Brain microvascular endothelial cell (primary cell): ENCODE data around the gene LSAMP.

ENCODE experiments used
- DNase-seq: peaks from one replicate; pipeline ENCODE4 v3.0.0-alpha.2; 2020
- H3K27ac ChIP-seq: fragments of 250-450 bp; sonication (Bioruptor Pico); 2 replicates; pipeline ENCODE4 v1.5.1; 2020; ENCODE audit warnings: mild to moderate bottlenecking, moderate library complexity
- H3K27me3 ChIP-seq: fragments of 250-450 bp; sonication (Bioruptor Pico); replicated peaks from 2 replicates; pipeline ENCODE4 v1.5.1; 2020; ENCODE audit warnings: mild to moderate bottlenecking
- H3K36me3 ChIP-seq: fragments of 250-450 bp; sonication (Bioruptor Pico); replicated peaks from 2 replicates; pipeline ENCODE4 v1.5.1; 2020; ENCODE audit warnings: mild to moderate bottlenecking
- H3K4me3 ChIP-seq: 2 replicates; pipeline ENCODE4 v1.5.1; 2011; ENCODE audit warnings: low read depth, mild to moderate bottlenecking, control low read depth, low read length, moderate library complexity
- CTCF ChIP-seq: IDR thresholded peaks from 2 replicates; pipeline ENCODE4 v1.5.1; 2011; ENCODE audit warnings: low read depth, mild to moderate bottlenecking, moderate library complexity, low read length, control low read depth, inconsistent platforms; ENCODE audit errors: missing control alignments
- in situ Hi-C: cut with HindIII; loops from 2 replicates; pipeline ENCODE4 v1.10.0; 2017; ENCODE audit warnings: low sequenced_read_pairs, low pct_ligation_motif_present

LSAMP gene

GRCh38 chr3:116445311-116445841 lies at the start of gene LSAMP:
LSAMP (minus strand) TSS chr3:116445487.
- in situ Hi-C loops = no loop called here
- Histone ChIP-seq H3K27ac (no peak within 1 kb of the TSS), H3K4me3 (peak within 1 kb of the TSS; percentile 70), H3K36me3 (no peaks in the 10 kb centered on the region), H3K27me3 (no peaks in the 10 kb centered on the region)
- DNase-seq = no peak
- no peak for TF ChIP-seq CTCF

GRCh38 chr3:116492379-116492778 lies 47.1 kb upstream of the LSAMP start:
- Histone ChIP-seq H3K27ac (no peak overlapping the region), H3K4me3 (no peak overlapping the region), H3K27me3 (no peaks in the 10 kb centered on the region), H3K36me3 (no peaks in the 10 kb centered on the region)
- in situ Hi-C loops = no loop called here
- no peak for DNase-seq
- TF ChIP-seq CTCF = no peak

- Histone ChIP-seq H3K27ac (no peak overlapping the region), H3K36me3 (no peaks in the 10 kb centered on the region), H3K4me3 (no peak overlapping the region), H3K27me3 (no peaks in the 10 kb centered on the region)
- no peak for DNase-seq
- in situ Hi-C loops = no loop called here
- TF ChIP-seq CTCF = no peak
Measured at GRCh38 chr3:116483135-116483534, 37.8 kb upstream of the LSAMP start.

GRCh38 chr3:116476691-116477090 lies 31.4 kb upstream of the LSAMP start:
- TF ChIP-seq CTCF = no peak
- Histone ChIP-seq H3K27ac (no peak overlapping the region), H3K27me3 (no peaks in the 10 kb centered on the region), H3K4me3 (no peak overlapping the region), H3K36me3 (no peaks in the 10 kb centered on the region)
- in situ Hi-C loops = no loop called here
- no peak for DNase-seq

- in situ Hi-C loops = no loop called here
- no peak for TF ChIP-seq CTCF
- no peak overlapping the region for H3K27ac ChIP-seq
- H3K27me3 ChIP-seq = no peaks in the 10 kb centered on the region
- no peaks in the 10 kb centered on the region for H3K36me3 ChIP-seq
- H3K4me3 ChIP-seq = no peak overlapping the region
- no peak for DNase-seq
Measured at GRCh38 chr3:116474801-116475200, 29.5 kb upstream of the LSAMP start.
